Spleen (tissue), 11 donors: ENCODE results near the gene KIF5A. TPM values are rescaled to one million over a fixed set of nuclear protein-coding genes. Genes with fewer than 3 reads are reported as not detected.

ENCODE experiments used
- DNase-seq: peaks from one replicate; pipeline ENCODE4 v3.0.0-alpha.2; 2020
- H3K27ac ChIP-seq, 8 donors: fragments of 200-600 bp; sonication (generic) in 7 of 8; 1 replicate in 4 of 8; 2 replicates in 4 of 8; pipeline versions ENCODE4 v1.5.0 to v1.8.0; 2016 to 2021; ENCODE audit warnings: inconsistent platforms in 4 of 8, mild to moderate bottlenecking in 4 of 8, moderate library complexity in 1 of 8
- H3K27me3 ChIP-seq, 7 donors: fragments of 200-600 bp; sonication (generic) in 6 of 7; replicated peaks in 1 of 7; 1 replicate in 4 of 7; 2 replicates in 3 of 7; pipeline versions ENCODE4 v1.5.0 to v1.8.0; 2016 to 2021; ENCODE audit warnings: inconsistent platforms in 3 of 7, mild to moderate bottlenecking in 1 of 7
- H3K36me3 ChIP-seq, 6 donors: fragments of 200-600 bp; sonication (generic) in 5 of 6; 1 replicate in 4 of 6; 2 replicates in 2 of 6; pipeline versions ENCODE4 v1.5.0 to v1.8.0; 2016 to 2021; ENCODE audit warnings: inconsistent platforms in 2 of 6
- H3K4me1 ChIP-seq, 6 donors: fragments of 200-600 bp; sonication (generic) in 5 of 6; 1 replicate in 3 of 6; 2 replicates in 3 of 6; pipeline versions ENCODE4 v1.5.0 to v1.8.0; 2016 to 2021; ENCODE audit warnings: inconsistent platforms in 3 of 6
- H3K4me3 ChIP-seq, 8 donors: fragments of 200-600 bp; sonication (generic) in 7 of 8; 1 replicate in 4 of 8; 2 replicates in 4 of 8; pipeline versions ENCODE4 v1.5.0 to v1.8.0; 2016 to 2021; ENCODE audit warnings: inconsistent platforms in 4 of 8, mild to moderate bottlenecking in 4 of 8, moderate library complexity in 2 of 8
- H3K9me3 ChIP-seq, 8 donors: fragments of 200-600 bp; sonication (generic) in 7 of 8; 1 replicate in 4 of 8; 2 replicates in 4 of 8; pipeline versions ENCODE4 v1.5.0 to v1.8.0; 2016 to 2021; ENCODE audit warnings: inconsistent platforms in 4 of 8
- POLR2A ChIP-seq, 3 donors: fragments of 450-650 bp; IDR thresholded peaks; one replicate each; pipeline ENCODE4 v1.5.1; 2017; ENCODE audit warnings: antibody characterized with exemption in 3 of 3, mild to moderate bottlenecking in 1 of 3
- POLR2AphosphoS5 ChIP-seq, 3 donors: sonication (generic); formaldehyde crosslinking; IDR thresholded peaks; one replicate each; pipeline ENCODE4 v1.5.1; 2017; ENCODE audit warnings: antibody characterized with exemption in 3 of 3
- WGBS, 5 donors: extraction: QIAGEN DNeasy Blood & Tissue Kit in 3 of 5; methylation state at CpG; one replicate each; pipeline versions ENCODE4 v1.1.5 to v1.1.7; 2013 to 2018; 5-methylcytosine and 5-hydroxymethylcytosine counted together
- intact Hi-C: fragments of 100-400 bp; cut with DNase I; formaldehyde crosslinking; loops from one replicate; pipeline ENCODE4 v1.15.0; 2023; ENCODE audit warnings: low total_unique reads
- polyA plus RNA-seq, 3 donors: library from polyadenylated mRNA; stranded (reverse); fragments of 200-250 nt; gene quantifications; one replicate each; pipeline ENCODE4 v1.2.1, GENCODE V29; 2013
- total RNA-seq, 7 donors: library from RNA; depleted of rRNA in 3 of 7; stranded (reverse); fragments of >200 nt in 3 of 7; fragmentation: NEBNext Ultra II Directional in 4 of 7; extraction: Animal tissue kit (Norgen Biotek cat#: 25700) in 4 of 7; gene quantifications; one replicate each; pipeline versions ENCODE4 v1.1.0 to v1.2.1, GENCODE V29; 2016 to 2021
- TF ChIP-seq, protein P1 (sequence below), 11 experiments: fragments of 200-600 bp in 7 of 11; fragments of 450-650 bp in 4 of 11; sonication (generic) in 4 of 11; IDR thresholded peaks in 8 of 11; conservative IDR thresholded peaks in 3 of 11; 1 replicate in 7 of 11; 2 replicates in 4 of 11; pipeline versions ENCODE4 v1.4.0 to v1.8.0; 2016 to 2021; ENCODE audit warnings: antibody characterized with exemption in 11 of 11, inconsistent platforms in 4 of 11, mild to moderate bottlenecking in 1 of 11
- donor health status: healthy with polysubstance abuse.
- donor health status: DM: no; HTN: no; CAD: no; lungs with moderate emphysema.
- donor health status: DM: no; HTN: no; CAD: no.
- donor health status: Bipolar disorder and iron deficiency.
- donor health status: healthy.
- donor health status: DM: no; HTN: no; CAD: no.
- donor health status: DM: yes; HTN: yes; CAD: no.

The KIF5A gene
- total and polyA plus RNA-seq, 10 donors = 0.07 to 0.76 (median 0.13) TPM; not detected in 1

DNA sequence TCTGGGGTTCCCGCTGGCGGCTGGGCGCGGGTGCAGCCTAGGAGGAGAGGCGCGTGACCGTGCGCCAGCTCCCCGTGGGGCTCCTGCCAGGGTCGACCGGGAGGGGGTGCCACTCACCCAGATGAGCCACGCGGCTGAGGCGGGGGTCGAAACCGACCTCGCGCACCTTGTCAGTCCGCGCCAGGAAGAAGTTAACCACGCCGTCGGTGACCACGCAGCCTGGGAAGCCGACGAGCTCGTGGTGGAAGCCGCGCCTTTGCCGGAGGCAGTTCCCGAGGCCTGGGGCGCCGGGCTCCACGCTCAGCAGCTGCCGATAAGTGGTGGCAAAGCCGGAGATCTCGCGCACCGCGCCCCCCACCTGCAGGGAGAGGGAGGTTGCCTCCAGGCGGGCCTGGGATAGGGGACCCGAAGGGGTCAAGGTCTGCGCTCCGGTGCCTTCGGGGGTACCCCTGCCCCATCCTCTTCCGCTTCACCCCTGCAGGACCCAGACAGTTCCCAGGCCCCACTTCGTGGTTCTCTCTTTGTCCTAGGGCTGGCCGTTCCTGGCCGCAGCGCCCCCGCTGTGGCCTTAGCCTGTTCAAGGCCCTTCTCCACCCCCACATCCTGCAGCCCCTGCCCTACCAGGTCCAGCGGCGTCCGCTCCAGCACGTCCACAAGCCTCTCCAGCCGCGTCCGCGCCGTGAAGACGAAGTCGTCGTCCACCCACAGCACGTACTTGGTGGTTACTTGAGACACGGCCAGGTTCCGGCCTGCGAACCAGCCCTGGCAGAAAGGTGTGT lies 77.8 kb downstream of the KIF5A start:
- 4 to 7% (median 5%) methylated on average over 40 to 67 of the region's 67 CpGs for WGBS, 5 donors
- DNase-seq = no peak
- Histone ChIP-seq H3K36me3 (no peaks in the 10 kb centered on the region), H3K27ac (no peak overlapping the region), H3K9me3 (no peaks in the 10 kb centered on the region), H3K27me3 (peaks cover 15 to 99% (median 83%) of the 10 kb centered on the region in 7 donors), H3K4me3 (peak overlapping the region in 4 of 8 donors; percentile 9 to 58 (median 26)), H3K4me1 (peaks cover 10 to 31% (median 26%) of the 10 kb centered on the region in 6 donors)
- intact Hi-C loops = no loop called here
- TF ChIP-seq POLR2AphosphoS5 (IDR thresholded peaks at IDR 0.05) (peak in 1 of 3 donors; percentile 8), POLR2A (IDR thresholded peaks at IDR 0.05) (no peak)
- TF ChIP-seq, protein P1, sequence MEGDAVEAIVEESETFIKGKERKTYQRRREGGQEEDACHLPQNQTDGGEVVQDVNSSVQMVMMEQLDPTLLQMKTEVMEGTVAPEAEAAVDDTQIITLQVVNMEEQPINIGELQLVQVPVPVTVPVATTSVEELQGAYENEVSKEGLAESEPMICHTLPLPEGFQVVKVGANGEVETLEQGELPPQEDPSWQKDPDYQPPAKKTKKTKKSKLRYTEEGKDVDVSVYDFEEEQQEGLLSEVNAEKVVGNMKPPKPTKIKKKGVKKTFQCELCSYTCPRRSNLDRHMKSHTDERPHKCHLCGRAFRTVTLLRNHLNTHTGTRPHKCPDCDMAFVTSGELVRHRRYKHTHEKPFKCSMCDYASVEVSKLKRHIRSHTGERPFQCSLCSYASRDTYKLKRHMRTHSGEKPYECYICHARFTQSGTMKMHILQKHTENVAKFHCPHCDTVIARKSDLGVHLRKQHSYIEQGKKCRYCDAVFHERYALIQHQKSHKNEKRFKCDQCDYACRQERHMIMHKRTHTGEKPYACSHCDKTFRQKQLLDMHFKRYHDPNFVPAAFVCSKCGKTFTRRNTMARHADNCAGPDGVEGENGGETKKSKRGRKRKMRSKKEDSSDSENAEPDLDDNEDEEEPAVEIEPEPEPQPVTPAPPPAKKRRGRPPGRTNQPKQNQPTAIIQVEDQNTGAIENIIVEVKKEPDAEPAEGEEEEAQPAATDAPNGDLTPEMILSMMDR (IDR thresholded peaks at IDR 0.05 in 8 of 11, conservative IDR thresholded peaks at IDR 0.05 in 3 of 11) = peak in 2 of 11 experiments; percentile 8 to 32

DNA sequence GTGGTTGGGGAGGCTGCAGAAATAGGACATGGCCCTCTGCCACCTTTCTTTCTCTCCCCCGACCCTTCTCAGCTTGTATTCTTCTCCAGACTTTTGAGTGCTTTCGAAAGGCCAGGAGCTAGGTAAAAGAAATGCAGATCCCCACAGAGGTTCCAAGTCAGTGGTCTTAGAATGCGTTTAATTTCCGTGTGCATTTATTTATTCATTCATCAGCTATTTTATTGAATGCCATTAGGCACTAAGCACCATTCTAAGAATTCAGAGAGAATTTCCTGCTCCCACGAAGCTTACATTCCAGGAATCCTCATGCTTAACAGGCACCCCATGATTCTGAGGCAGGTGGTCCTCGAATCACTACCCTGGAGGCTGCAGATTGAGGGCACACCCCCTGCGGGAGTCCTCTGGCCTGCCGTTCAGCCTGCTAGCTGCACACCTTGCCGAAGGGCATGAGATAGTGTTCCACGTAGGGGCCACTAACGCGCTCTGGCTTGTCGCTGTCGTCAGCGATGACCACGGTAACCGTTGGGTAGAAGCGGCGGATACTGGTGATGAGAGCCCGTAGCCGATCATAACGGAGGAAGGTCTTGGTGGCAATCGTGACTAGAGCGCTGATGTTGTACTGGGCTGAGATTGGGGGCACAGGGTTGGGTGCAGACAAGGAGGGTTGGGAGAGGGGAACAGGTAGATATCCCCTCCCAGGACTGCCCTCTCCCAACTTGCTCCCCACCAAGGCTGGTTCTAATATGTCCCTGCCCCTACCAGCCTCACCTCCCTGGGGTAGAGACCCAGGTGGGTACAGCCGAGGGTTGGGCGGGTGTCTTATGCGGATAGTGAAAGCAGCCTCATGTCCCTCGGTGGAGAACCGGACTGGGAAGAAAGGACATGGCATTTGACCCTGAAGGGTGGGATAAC lies 78.7 kb downstream of the KIF5A start:
- DNase-seq = no peak

DNA sequence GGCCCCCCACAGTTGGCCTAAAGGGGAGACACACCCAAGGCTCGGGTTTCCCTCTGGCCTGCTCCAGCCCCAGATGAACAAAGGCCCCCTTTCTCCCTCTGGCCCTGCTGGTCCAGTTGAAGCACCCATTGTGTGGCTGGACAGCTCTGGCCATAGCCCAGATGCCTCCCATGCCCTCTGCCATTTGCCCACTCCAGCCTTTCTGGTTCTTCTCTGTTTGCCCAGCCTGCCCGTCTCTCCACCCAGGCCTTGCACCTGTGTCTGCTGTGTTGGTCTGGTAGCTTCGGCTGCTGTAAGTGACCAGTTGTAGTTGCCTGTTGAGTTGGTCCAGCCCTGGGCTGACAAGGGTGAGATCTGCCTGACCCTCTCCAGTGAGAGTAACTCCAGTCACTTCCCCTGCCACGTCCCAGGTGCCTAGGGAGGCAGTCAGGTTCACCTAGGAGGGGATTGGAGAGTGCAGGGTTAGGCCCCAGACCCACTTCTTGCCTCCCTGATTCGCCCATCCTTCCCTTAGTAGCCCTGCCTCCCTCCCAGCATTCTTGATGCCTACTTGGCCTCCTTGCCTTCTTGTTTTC lies 80.1 kb downstream of the KIF5A start:
- H3K4me3 ChIP-seq = no peak overlapping the region
- WGBS, 5 donors = 73 to 90% (median 75%) methylated on average over 5 of the region's 5 CpGs
- intact Hi-C loops = no loop called here
- H3K27me3 ChIP-seq = peaks cover 15 to 96% (median 69%) of the 10 kb centered on the region in 7 donors
- no peaks in the 10 kb centered on the region for H3K36me3 ChIP-seq
- TF ChIP-seq, protein P1 (IDR thresholded peaks at IDR 0.05 in 8 of 11, conservative IDR thresholded peaks at IDR 0.05 in 3 of 11) = no peak
- TF ChIP-seq POLR2AphosphoS5 (IDR thresholded peaks at IDR 0.05) (no peak), POLR2A (IDR thresholded peaks at IDR 0.05) (no peak)
- DNase-seq = no peak
- peaks cover 16 to 41% (median 36%) of the 10 kb centered on the region in 6 donors for H3K4me1 ChIP-seq
- no peaks in the 10 kb centered on the region for H3K9me3 ChIP-seq
- no peak overlapping the region for H3K27ac ChIP-seq

More for the DNA sequence above, 78.7 kb downstream of the KIF5A start:
- no peaks in the 10 kb centered on the region for H3K9me3 ChIP-seq
- no peak overlapping the region for H3K4me3 ChIP-seq
- TF ChIP-seq, protein P1 (IDR thresholded peaks at IDR 0.05 in 8 of 11, conservative IDR thresholded peaks at IDR 0.05 in 3 of 11) = no peak
- no peak for TF ChIP-seq POLR2AphosphoS5 (IDR thresholded peaks at IDR 0.05)
- H3K36me3 ChIP-seq = no peaks in the 10 kb centered on the region
- no peak overlapping the region for H3K27ac ChIP-seq
- WGBS, 5 donors = 49 to 64% (median 53%) methylated on average over 27 to 29 of the region's 29 CpGs
- H3K27me3 ChIP-seq = peaks cover 15 to 99% (median 81%) of the 10 kb centered on the region in 7 donors
- intact Hi-C loops = no loop called here
- H3K4me1 ChIP-seq = peaks cover 16 to 39% (median 34%) of the 10 kb centered on the region in 6 donors
